Body of pancreas (tissue), 4 donors: ENCODE measurements around the gene MRPL50.

Source experiments
- POLR2A ChIP-seq, 3 donors: fragments of 450-650 bp; IDR thresholded peaks; one replicate each; pipeline ENCODE4 v1.6.1; 2016; ENCODE audit warnings: antibody characterized with exemption in 3 of 3, mild to moderate bottlenecking in 2 of 3
- TF ChIP-seq, protein P1 (sequence below), 7 experiments: fragments of 450-650 bp in 4 of 7; fragments of 200-600 bp in 3 of 7; sonication (generic) in 3 of 7; IDR thresholded peaks; one replicate each; pipeline ENCODE4 v1.5.1; 2016 to 2019; ENCODE audit warnings: antibody characterized with exemption in 7 of 7

DNA sequence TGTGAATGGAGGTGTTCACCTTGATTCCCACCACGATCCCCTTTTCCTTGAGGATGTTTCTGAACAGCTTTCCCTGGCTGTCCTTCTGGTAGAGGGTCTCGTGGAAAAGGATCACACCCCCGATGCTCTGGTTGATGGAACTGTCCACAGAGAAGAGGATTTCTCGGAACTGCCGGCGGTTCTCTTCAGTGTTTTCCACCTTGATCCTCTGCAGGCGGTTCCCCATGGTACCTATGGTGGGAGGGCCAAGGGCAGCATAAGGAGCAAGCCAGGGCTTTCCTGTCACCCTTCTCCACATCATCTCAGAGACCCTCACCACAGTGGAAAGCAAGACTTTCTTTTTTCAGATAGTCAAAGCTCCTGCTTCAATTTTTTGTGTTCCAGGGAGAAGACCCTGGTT is 31.3 kb upstream of the MRPL50 start:
- TF ChIP-seq, protein P1, sequence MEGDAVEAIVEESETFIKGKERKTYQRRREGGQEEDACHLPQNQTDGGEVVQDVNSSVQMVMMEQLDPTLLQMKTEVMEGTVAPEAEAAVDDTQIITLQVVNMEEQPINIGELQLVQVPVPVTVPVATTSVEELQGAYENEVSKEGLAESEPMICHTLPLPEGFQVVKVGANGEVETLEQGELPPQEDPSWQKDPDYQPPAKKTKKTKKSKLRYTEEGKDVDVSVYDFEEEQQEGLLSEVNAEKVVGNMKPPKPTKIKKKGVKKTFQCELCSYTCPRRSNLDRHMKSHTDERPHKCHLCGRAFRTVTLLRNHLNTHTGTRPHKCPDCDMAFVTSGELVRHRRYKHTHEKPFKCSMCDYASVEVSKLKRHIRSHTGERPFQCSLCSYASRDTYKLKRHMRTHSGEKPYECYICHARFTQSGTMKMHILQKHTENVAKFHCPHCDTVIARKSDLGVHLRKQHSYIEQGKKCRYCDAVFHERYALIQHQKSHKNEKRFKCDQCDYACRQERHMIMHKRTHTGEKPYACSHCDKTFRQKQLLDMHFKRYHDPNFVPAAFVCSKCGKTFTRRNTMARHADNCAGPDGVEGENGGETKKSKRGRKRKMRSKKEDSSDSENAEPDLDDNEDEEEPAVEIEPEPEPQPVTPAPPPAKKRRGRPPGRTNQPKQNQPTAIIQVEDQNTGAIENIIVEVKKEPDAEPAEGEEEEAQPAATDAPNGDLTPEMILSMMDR (IDR thresholded peaks at IDR 0.05): no peak
- TF ChIP-seq POLR2A (IDR thresholded peaks at IDR 0.05): no peak
